Adipocyte (in vitro differentiated cells): Measurements from ENCODE around the gene BMP2.
A peak's percentile ranks its signal among the peaks of the same experiment; 100 is the strongest.

Experiments
- DNase-seq: peaks from one replicate; pipeline ENCODE4 v3.0.0-alpha.2; 2015; ENCODE audit warnings: low read depth
- H3K27me3 ChIP-seq: replicated peaks from 2 replicates; pipeline ENCODE4 v1.7.0; 2013; ENCODE audit warnings: mild to moderate bottlenecking, low read length, moderate library complexity; ENCODE audit not compliant: control insufficient read depth, insufficient read depth
- H3K36me3 ChIP-seq: 2 replicates; pipeline ENCODE4 v1.7.0; 2013; ENCODE audit warnings: low read length, mild to moderate bottlenecking, moderate library complexity; ENCODE audit not compliant: control insufficient read depth, insufficient read depth, severe bottlenecking
- H3K4me1 ChIP-seq: 2 replicates; pipeline ENCODE4 v1.7.0; 2013; ENCODE audit warnings: mild to moderate bottlenecking, low read length, moderate library complexity; ENCODE audit not compliant: control insufficient read depth, insufficient read depth
- H3K4me3 ChIP-seq: 2 replicates; pipeline ENCODE4 v1.7.0; 2013; ENCODE audit warnings: mild to moderate bottlenecking, low read length, moderate library complexity
- H3K9ac ChIP-seq: 2 replicates; pipeline ENCODE4 v1.7.0; 2013; ENCODE audit warnings: mild to moderate bottlenecking, low read length, moderate library complexity
- H3K9me3 ChIP-seq: 2 replicates; pipeline ENCODE4 v1.7.0; 2013; ENCODE audit warnings: mild to moderate bottlenecking, low read length, moderate library complexity; ENCODE audit not compliant: control insufficient read depth

The BMP2 gene

GRCh38 chr20:6767536-6768227, at the start of gene BMP2:
Gene BMP2 (plus strand): TSS chr20:6767686. CDS start chr20:6770127, 2,441 bp downstream.
- peak; percentile 73 for DNase-seq
- Histone ChIP-seq H3K4me3 (peak within 1 kb of the TSS; percentile 86), H3K27me3 (peaks cover 3% of the 10 kb centered on the region), H3K4me1 (peaks cover 14% of the 10 kb centered on the region), H3K36me3 (no peaks in the 10 kb centered on the region), H3K9me3 (no peaks in the 10 kb centered on the region), H3K9ac (peak within 1 kb of the TSS; percentile 76)

- Histone ChIP-seq H3K4me3 (no peak overlapping the region), H3K4me1 (no peaks in the 10 kb centered on the region), H3K9me3 (peaks cover 4% of the 10 kb centered on the region), H3K9ac (no peak overlapping the region), H3K36me3 (no peaks in the 10 kb centered on the region), H3K27me3 (no peaks in the 10 kb centered on the region)
- no peak for DNase-seq
Observed at GRCh38 chr20:6718662-6719368, 48.7 kb upstream of the BMP2 start.

GRCh38 chr20:6719369-6719721, 48.1 kb upstream of the BMP2 start:
- H3K4me1 ChIP-seq, result no peaks in the 10 kb centered on the region
- H3K27me3 ChIP-seq, result peaks cover under 1% of the 10 kb centered on the region
- H3K36me3 ChIP-seq, result no peaks in the 10 kb centered on the region
- H3K9ac ChIP-seq, result no peak overlapping the region
- no peak for DNase-seq
- no peak overlapping the region for H3K4me3 ChIP-seq
- H3K9me3 ChIP-seq, result peaks cover 4% of the 10 kb centered on the region

GRCh38 chr20:6726761-6727160, 40.7 kb upstream of the BMP2 start:
- Histone ChIP-seq H3K27me3 (peaks cover 3% of the 10 kb centered on the region), H3K36me3 (no peaks in the 10 kb centered on the region), H3K4me3 (no peak overlapping the region), H3K4me1 (peaks cover 5% of the 10 kb centered on the region), H3K9ac (no peak overlapping the region), H3K9me3 (no peaks in the 10 kb centered on the region)
- no peak for DNase-seq

- Histone ChIP-seq H3K4me3 (no peak overlapping the region), H3K27me3 (no peaks in the 10 kb centered on the region), H3K9ac (no peak overlapping the region), H3K36me3 (no peaks in the 10 kb centered on the region), H3K9me3 (peaks cover 5% of the 10 kb centered on the region), H3K4me1 (peaks cover 16% of the 10 kb centered on the region)
- no peak for DNase-seq
Observed at GRCh38 chr20:6730672-6731328, 36.7 kb upstream of the BMP2 start.

GRCh38 chr20:6732001-6732447, 35.5 kb upstream of the BMP2 start:
- no peak overlapping the region for H3K9ac ChIP-seq

GRCh38 chr20:6732851-6733250, 34.6 kb upstream of the BMP2 start:
- DNase-seq, result no peak
- H3K36me3 ChIP-seq, result no peaks in the 10 kb centered on the region
- H3K9me3 ChIP-seq, result peaks cover 5% of the 10 kb centered on the region
- no peak overlapping the region for H3K9ac ChIP-seq
- peaks cover 16% of the 10 kb centered on the region for H3K4me1 ChIP-seq
- H3K27me3 ChIP-seq, result peaks cover 5% of the 10 kb centered on the region
- H3K4me3 ChIP-seq, result no peak overlapping the region

More at GRCh38 chr20:6732001-6732447, 35.5 kb upstream of the BMP2 start:
- Histone ChIP-seq H3K27me3 (peaks cover 5% of the 10 kb centered on the region), H3K4me3 (no peak overlapping the region), H3K4me1 (peaks cover 16% of the 10 kb centered on the region), H3K9me3 (peaks cover 5% of the 10 kb centered on the region), H3K36me3 (no peaks in the 10 kb centered on the region)
- DNase-seq, result no peak

- Histone ChIP-seq H3K4me3 (no peak overlapping the region), H3K9me3 (peaks cover 5% of the 10 kb centered on the region), H3K9ac (no peak overlapping the region), H3K36me3 (no peaks in the 10 kb centered on the region), H3K4me1 (peaks cover 16% of the 10 kb centered on the region), H3K27me3 (peaks cover 10% of the 10 kb centered on the region)
- DNase-seq, result no peak
Observed at GRCh38 chr20:6733965-6734364, 33.5 kb upstream of the BMP2 start.

GRCh38 chr20:6735942-6736845, 31.3 kb upstream of the BMP2 start:
- Histone ChIP-seq H3K4me3 (no peak overlapping the region), H3K27me3 (peaks cover 13% of the 10 kb centered on the region), H3K36me3 (no peaks in the 10 kb centered on the region), H3K4me1 (peaks cover 19% of the 10 kb centered on the region), H3K9ac (no peak overlapping the region), H3K9me3 (peaks cover 5% of the 10 kb centered on the region)
- DNase-seq, result no peak

- no peak for DNase-seq
- peaks cover 4% of the 10 kb centered on the region for H3K4me1 ChIP-seq
- peaks cover 5% of the 10 kb centered on the region for H3K9me3 ChIP-seq
- H3K4me3 ChIP-seq, result no peak overlapping the region
- no peaks in the 10 kb centered on the region for H3K36me3 ChIP-seq
- H3K27me3 ChIP-seq, result peaks cover 13% of the 10 kb centered on the region
- no peak overlapping the region for H3K9ac ChIP-seq
Observed at GRCh38 chr20:6739406-6739805, 28.1 kb upstream of the BMP2 start.
